T-helper 1 cell (primary cell): ENCODE results near the gene SLC6A17.

Experiments
- DNase-seq, 5 donors: peaks; one replicate each; pipeline ENCODE4 v3.0.0-alpha.2; 2012 to 2020

SLC6A17 gene

GRCh38 chr1:110205156-110205555 is 54.9 kb downstream of the SLC6A17 start:
- DNase-seq: no peak

- DNase-seq: no peak
Observed at GRCh38 chr1:110205591-110206155, 55.4 kb downstream of the SLC6A17 start.

- no peak for DNase-seq
Observed at GRCh38 chr1:110206261-110206920, 56.1 kb downstream of the SLC6A17 start.

GRCh38 chr1:110207831-110208230 is 57.5 kb downstream of the SLC6A17 start:
- peak; percentile 28 to 73 (median 65) for DNase-seq

GRCh38 chr1:110208916-110209645 is 58.8 kb downstream of the SLC6A17 start:
- DNase-seq: no peak

- DNase-seq: peak; percentile 88 to 97 (median 93)
Observed at GRCh38 chr1:110209715-110210603, 59.7 kb downstream of the SLC6A17 start, which contains the start of gene KCNC4. Gene KCNC4 (plus strand): TSS chr1:110210314. CDS start chr1:110211500, 1,186 bp downstream.

GRCh38 chr1:110210604-110211495 is 60.6 kb downstream of the SLC6A17 start:
- peak; percentile 28 to 65 (median 46) for DNase-seq

GRCh38 chr1:110211496-110212168 is 61.3 kb downstream of the SLC6A17 start:
- peak in 4 of 5 donors; percentile 17 to 38 (median 28) for DNase-seq

GRCh38 chr1:110212169-110213142 is 62.2 kb downstream of the SLC6A17 start:
- no peak for DNase-seq

- DNase-seq: no peak
Observed at GRCh38 chr1:110213143-110213540, 62.8 kb downstream of the SLC6A17 start.

GRCh38 chr1:110214454-110215404 is 64.4 kb downstream of the SLC6A17 start:
- DNase-seq: no peak

GRCh38 chr1:110215621-110216515 is 65.6 kb downstream of the SLC6A17 start:
- DNase-seq: no peak

- peak in 1 of 5 donors; percentile 46 for DNase-seq
Observed at GRCh38 chr1:110216844-110217444, 66.7 kb downstream of the SLC6A17 start.

GRCh38 chr1:110218137-110218536 is 67.8 kb downstream of the SLC6A17 start:
- no peak for DNase-seq

GRCh38 chr1:110218739-110219138 is 68.4 kb downstream of the SLC6A17 start:
- DNase-seq: no peak

- no peak for DNase-seq
Observed at GRCh38 chr1:110220324-110220723, 70.0 kb downstream of the SLC6A17 start.

GRCh38 chr1:110221119-110221518 is 70.8 kb downstream of the SLC6A17 start:
- no peak for DNase-seq
